OCI-LY7 (cell line): ENCODE results near the gene PANK3.

Source experiments
- CTCF ChIP-seq: fragments of 200-600 bp; sonication (generic); conservative IDR thresholded peaks from 2 replicates; pipeline ENCODE4 v1.5.1; 2014; ENCODE audit warnings: mild to moderate bottlenecking, antibody characterized with exemption, low read length, moderate library complexity, mixed read lengths
- EZH2phosphoT487 ChIP-seq: fragments of 200-600 bp; sonication (generic); IDR thresholded peaks from 2 replicates; pipeline ENCODE4 v1.6.1; 2018; ENCODE audit warnings: low read depth, borderline replicate concordance, mild to moderate bottlenecking, mixed run types, antibody characterized with exemption, low read length, moderate library complexity, mixed read lengths

- TF ChIP-seq CTCF: no peak
- no peak for TF ChIP-seq EZH2phosphoT487
These were observed 35.5 kb upstream of the PANK3 start for GRCh38 chr5:168614661-168615060.
